H1 (cell line): Measurements from ENCODE around the gene ADAMTS14. TPM values are rescaled to one million over a fixed set of nuclear protein-coding genes. Genes with fewer than 3 reads are reported as not detected.

Experiments
- CTCF ChIA-PET: fragments of 300-600 bp; sonication (Branson Sonifier 250); formaldehyde crosslinking; loops from one replicate; lab custom pipeline; 2021; ENCODE audit not compliant: partially characterized antibody; lab: Charles Lee
- POLR2A ChIA-PET: fragments of 300-600 bp; sonication (Branson Sonifier 250); formaldehyde crosslinking; loops from one replicate; lab custom pipeline; 2021; ENCODE audit warnings: inconsistent platforms; ENCODE audit not compliant: partially characterized antibody; lab: Charles Lee
- DNase-seq, 2 experiments: peaks; one replicate each; pipeline versions ENCODE4 v3.0.0 to v3.0.0-alpha.2; 2010 to 2022; ENCODE audit warnings: low spot score in 2 of 2, low read depth in 1 of 2, mixed read lengths in 1 of 2
- FAIRE-seq: peaks from 2 replicates; lab custom pipeline; 2011; peaks lifted over from hg19 to GRCh38; lab: Jason Lieb, UNC
- H2AFZ ChIP-seq: 2 replicates; pipeline ENCODE4 v1.8.1; 2012; ENCODE audit warnings: low read length, inconsistent platforms
- H2AK5ac ChIP-seq: 2 replicates; pipeline ENCODE4 v1.6.1; 2013; ENCODE audit warnings: low read depth, low read length
- H2BK120ac ChIP-seq: replicated peaks from 2 replicates; pipeline ENCODE3; 2013; ENCODE audit warnings: low read depth, low read length, inconsistent platforms
- H2BK12ac ChIP-seq: 2 replicates; pipeline ENCODE4 v1.6.1; 2013; ENCODE audit warnings: low read depth, low read length
- H2BK15ac ChIP-seq: 2 replicates; pipeline ENCODE4 v1.6.1; 2013; ENCODE audit warnings: low read length
- H2BK20ac ChIP-seq: 2 replicates; pipeline ENCODE4 v1.6.1; 2013; ENCODE audit warnings: low read length
- H2BK5ac ChIP-seq: 2 replicates; pipeline ENCODE4 v1.6.1; 2013; ENCODE audit warnings: low read depth, low read length
- H3K14ac ChIP-seq: 2 replicates; pipeline ENCODE4 v1.6.1; 2013; ENCODE audit warnings: inconsistent platforms; ENCODE audit not compliant: insufficient read length
- H3K18ac ChIP-seq: 2 replicates; pipeline ENCODE4 v1.6.1; 2013; ENCODE audit warnings: low read length; ENCODE audit errors: extremely low read depth
- H3K23ac ChIP-seq: 2 replicates; pipeline ENCODE4 v1.6.1; 2013; ENCODE audit warnings: inconsistent platforms; ENCODE audit not compliant: insufficient read length
- H3K23me2 ChIP-seq: 2 replicates; pipeline ENCODE4 v1.6.1; 2013; ENCODE audit warnings: low read depth, low read length
- H3K27ac ChIP-seq: 2 replicates; pipeline ENCODE4 v1.6.1; 2011; ENCODE audit warnings: low read depth, low read length, inconsistent platforms
- H3K27me3 ChIP-seq, 4 experiments: replicated peaks in 1 of 4; 1 replicate in 1 of 4; 2 replicates in 3 of 4; pipeline versions ENCODE4 v1.6.1 to v1.8.1; 2011 to 2013; ENCODE audit warnings: low read length in 3 of 4, mild to moderate bottlenecking in 3 of 4, inconsistent platforms in 2 of 4, mixed read lengths in 2 of 4, moderate library complexity in 1 of 4; ENCODE audit not compliant: control insufficient read depth in 3 of 4, insufficient read depth in 3 of 4; ENCODE audit errors: extremely low read depth in 1 of 4
- H3K36me3 ChIP-seq, 4 experiments: 2 replicates each; pipeline versions ENCODE4 v1.6.1 to v1.8.1; 2011 to 2013; ENCODE audit warnings: mild to moderate bottlenecking in 4 of 4, low read length in 3 of 4, moderate library complexity in 2 of 4, control low read depth in 1 of 4, inconsistent platforms in 1 of 4; ENCODE audit not compliant: insufficient read depth in 4 of 4, control insufficient read depth in 2 of 4
- H3K4ac ChIP-seq: replicated peaks from 2 replicates; pipeline ENCODE3; 2013; ENCODE audit warnings: low read length, low read depth, mixed read lengths, inconsistent platforms; ENCODE audit not compliant: insufficient read length
- H3K4me1 ChIP-seq, 4 experiments: replicated peaks in 1 of 4; 1 replicate in 1 of 4; 2 replicates in 3 of 4; pipeline versions ENCODE4 v1.6.1 to v1.8.1; 2011 to 2013; ENCODE audit warnings: low read length in 3 of 4, inconsistent platforms in 2 of 4, mixed read lengths in 1 of 4; ENCODE audit not compliant: insufficient read depth in 4 of 4, control insufficient read depth in 3 of 4
- H3K4me2 ChIP-seq, 2 experiments: 2 replicates each; pipeline versions ENCODE4 v1.6.1 to v1.8.1; 2011 to 2013; ENCODE audit warnings: low read depth in 2 of 2, low read length in 2 of 2, control low read depth in 1 of 2, inconsistent platforms in 1 of 2, mild to moderate bottlenecking in 1 of 2; ENCODE audit not compliant: insufficient read depth in 1 of 2
- H3K4me3 ChIP-seq, 4 experiments: fragments of 200-600, 300-600 bp in 1 of 4; sonication (generic), shearing (Covaris generic), sonication (Bioruptor Twin) in 1 of 4; 2 replicates each; pipeline versions ENCODE4 v1.5.1 to v1.8.1; 2011 to 2016; ENCODE audit warnings: low read length in 4 of 4, low read depth in 3 of 4, control low read depth in 2 of 4, inconsistent platforms in 2 of 4, mild to moderate bottlenecking in 2 of 4, mixed read lengths in 1 of 4, moderate library complexity in 1 of 4; ENCODE audit not compliant: insufficient read depth in 2 of 4; ENCODE audit errors: extremely low read depth in 1 of 4
- H3K56ac ChIP-seq: replicated peaks from 2 replicates; pipeline ENCODE3; 2013; ENCODE audit warnings: low read depth, mild to moderate bottlenecking, mixed read lengths, low read length, inconsistent platforms; ENCODE audit not compliant: insufficient read length
- H3K79me1 ChIP-seq: 2 replicates; pipeline ENCODE4 v1.6.1; 2013; ENCODE audit warnings: low read depth, low read length, control low read depth
- H3K79me2 ChIP-seq, 2 experiments: 2 replicates each; pipeline versions ENCODE4 v1.6.1 to v1.8.1; 2012 to 2013; ENCODE audit warnings: low read length in 2 of 2, mild to moderate bottlenecking in 2 of 2, inconsistent platforms in 1 of 2; ENCODE audit not compliant: insufficient read depth in 2 of 2, control insufficient read depth in 1 of 2
- H3K9ac ChIP-seq, 4 experiments: replicated peaks in 1 of 4; 1 replicate in 1 of 4; 2 replicates in 3 of 4; pipeline versions ENCODE4 v1.6.1 to v1.8.1; 2011 to 2013; ENCODE audit warnings: low read depth in 3 of 4, low read length in 3 of 4, control low read depth in 2 of 4, mild to moderate bottlenecking in 2 of 4, moderate library complexity in 2 of 4, inconsistent platforms in 1 of 4; ENCODE audit errors: extremely low read depth in 1 of 4
- H3K9me3 ChIP-seq, 2 experiments: 2 replicates each; pipeline versions ENCODE4 v1.6.1 to v1.8.1; 2012 to 2013; ENCODE audit warnings: mild to moderate bottlenecking in 2 of 2, moderate library complexity in 2 of 2, control low read depth in 1 of 2, inconsistent platforms in 1 of 2, low read depth in 1 of 2, low read length in 1 of 2, mixed read lengths in 1 of 2; ENCODE audit not compliant: insufficient read depth in 2 of 2
- H4K20me1 ChIP-seq, 2 experiments: replicated peaks in 1 of 2; 2 replicates each; pipeline versions ENCODE3 to v1.8.1; 2011 to 2013; ENCODE audit warnings: inconsistent platforms in 2 of 2, low read length in 2 of 2, mild to moderate bottlenecking in 1 of 2; ENCODE audit not compliant: insufficient read depth in 2 of 2, control insufficient read depth in 1 of 2
- H4K5ac ChIP-seq: 2 replicates; pipeline ENCODE4 v1.6.1; 2013; ENCODE audit warnings: low read length, low read depth, mixed read lengths, inconsistent platforms; ENCODE audit not compliant: insufficient read length
- H4K8ac ChIP-seq: 2 replicates; pipeline ENCODE4 v1.8.0; 2013; ENCODE audit warnings: mild to moderate bottlenecking, moderate library complexity, low read length, inconsistent platforms; ENCODE audit not compliant: insufficient read depth; ENCODE audit errors: extremely low read depth
- H4K91ac ChIP-seq: replicated peaks from 2 replicates; pipeline ENCODE3; 2013; ENCODE audit warnings: low read length, mixed read lengths, inconsistent platforms; ENCODE audit not compliant: insufficient read length
- BRCA1 ChIP-seq: IDR thresholded peaks from 2 replicates; pipeline ENCODE4 v1.6.1; 2012; ENCODE audit warnings: low read depth, low read length, improper control_type of control experiment
- EZH2 ChIP-seq: fragments of 200-600 bp; sonication (generic); IDR thresholded peaks from 2 replicates; pipeline ENCODE4 v1.7.1; 2012; ENCODE audit warnings: low read depth, mild to moderate bottlenecking, moderate library complexity, low read length, inconsistent platforms; ENCODE audit not compliant: severe bottlenecking
- SIX5 ChIP-seq: IDR thresholded peaks from 2 replicates; pipeline ENCODE4 v1.6.1; 2011; ENCODE audit warnings: mild to moderate bottlenecking, low read depth, low read length
- SUZ12 ChIP-seq: fragments of 200-600 bp; sonication (generic); IDR thresholded peaks from 2 replicates; pipeline ENCODE4 v1.6.1; 2012; ENCODE audit warnings: mild to moderate bottlenecking, inconsistent platforms, low read length, moderate library complexity, mixed read lengths
- TAF1 ChIP-seq: IDR thresholded peaks from 2 replicates; pipeline ENCODE4 v1.6.1; 2011; ENCODE audit warnings: mild to moderate bottlenecking, low read depth, low read length
- WGBS, 2 experiments: shearing (Covaris generic) in 1 of 2; methylation state at CpG; one replicate each; pipeline versions ENCODE4 v1.1.6 to v1.1.7; 2013 to 2015; ENCODE audit warnings: low lambda C conversion rate in 2 of 2, mixed read lengths in 2 of 2, inconsistent platforms in 1 of 2, low coverage in 1 of 2, missing lambda C conversion rate in 1 of 2; ENCODE audit not compliant: insufficient replicate concordance in 2 of 2, insufficient coverage in 1 of 2, insufficient read length in 1 of 2; ENCODE audit errors: extremely low coverage in 1 of 2, missing lambda C conversion rate in 1 of 2; 5-methylcytosine and 5-hydroxymethylcytosine counted together
- polyA plus RNA-seq, 7 experiments: library from polyadenylated mRNA; depleted of rRNA in 3 of 7; stranded (reverse) in 5 of 7; unstranded in 2 of 7; fragments of >200 nt in 5 of 7; fragments of 200-250 nt in 2 of 7; gene quantifications; 1 replicate in 5 of 7; 2 replicates in 1 of 7; 4 replicates in 1 of 7; pipeline versions ENCODE4 v1.2.1 to v1.2.3, GENCODE V29; 2011 to 2013; ENCODE audit warnings: missing spikeins in 2 of 7, mixed read lengths in 2 of 7
- total RNA-seq: library from RNA; stranded (reverse); fragmentation: NEBNext Ultra II Directional; extraction: Animal tissue kit (Norgen Biotek cat#: 25700); gene quantifications from 2 replicates; pipeline ENCODE4 v1.2.1, GENCODE V29; 2021

Gene ADAMTS14
- total and polyA plus RNA-seq, 2 of the 8 experiments (the other 6 are each of a cell fraction or from before 2014, with no cell fraction given), result 2.0 to 2.3 TPM

GRCh38 chr10:70785190-70785589 lies 112.9 kb downstream of the ADAMTS14 start, which contains the start of gene TBATA:
TSS of gene TBATA (minus strand) at chr10:70785377. CDS start at chr10:70783379, 1,998 bp downstream.
- DNase-seq, result no peak
- Histone ChIP-seq H3K56ac (no peak within 1 kb of the TSS), H2BK12ac (no peak within 1 kb of the TSS), H3K9me3 (no peaks in the 10 kb centered on the region), H3K4me2 (no peak within 1 kb of the TSS), H3K23me2 (no peaks in the 10 kb centered on the region), H4K20me1 (no peaks in the 10 kb centered on the region), H3K4me1 (no peaks in the 10 kb centered on the region), H2BK5ac (no peak within 1 kb of the TSS), H4K5ac (no peak within 1 kb of the TSS), H3K79me2 (no peaks in the 10 kb centered on the region), H3K14ac (no peak within 1 kb of the TSS), H4K8ac (peak within 1 kb of the TSS; percentile 62), H3K9ac (no peak within 1 kb of the TSS; a peak in 1 of 7 replicates), H3K27ac (no peak within 1 kb of the TSS), H3K23ac (no peak within 1 kb of the TSS), H3K79me1 (no peaks in the 10 kb centered on the region), H3K36me3 (no peaks in the 10 kb centered on the region), H2AK5ac (no peak within 1 kb of the TSS), H4K91ac (no peak within 1 kb of the TSS), H3K18ac (no peak within 1 kb of the TSS), H2BK120ac (no peak within 1 kb of the TSS), H3K4me3 (no peak within 1 kb of the TSS), H2BK20ac (no peak within 1 kb of the TSS), H3K27me3 (no peaks in the 10 kb centered on the region), H2AFZ (no peak within 1 kb of the TSS), H3K4ac (no peak within 1 kb of the TSS), H2BK15ac (no peak within 1 kb of the TSS)
- ChIA-PET POLR2A (no interaction called here), CTCF (no interaction called here)
- WGBS, 2 experiments, result 94% methylated on average over 4 of the region's 4 CpGs; no CpG with 5 or more reads in 1 of the 2 experiments
- no peak for FAIRE-seq
- TF ChIP-seq SIX5 (no peak), TAF1 (no peak), BRCA1 (no peak), EZH2 (no peak), SUZ12 (no peak)
